HL-60 (cell line): Measurements from ENCODE around the gene IL1RAPL2.

Experiments
- GABPA ChIP-seq: IDR thresholded peaks from 2 replicates; pipeline ENCODE4 v1.6.1; 2012; ENCODE audit warnings: low read depth
- POLR2AphosphoS5 ChIP-seq: IDR thresholded peaks from 2 replicates; pipeline ENCODE4 v1.6.1; 2012; ENCODE audit warnings: low read depth
- SPI1 ChIP-seq: IDR thresholded peaks from 2 replicates; pipeline ENCODE4 v1.6.1; 2012; ENCODE audit warnings: low read depth, mild to moderate bottlenecking, borderline replicate concordance
- TF ChIP-seq, protein P1 (sequence below): IDR thresholded peaks from one replicate; pipeline ENCODE4 v1.5.1; 2011; ENCODE audit warnings: low read length, control low read depth, inconsistent platforms; ENCODE audit not compliant: insufficient read depth
- TF ChIP-seq, protein P2 (sequence below): IDR thresholded peaks from 2 replicates; pipeline ENCODE4 v1.6.1; 2012; ENCODE audit warnings: low read depth; ENCODE audit not compliant: insufficient replicate concordance

DNA sequence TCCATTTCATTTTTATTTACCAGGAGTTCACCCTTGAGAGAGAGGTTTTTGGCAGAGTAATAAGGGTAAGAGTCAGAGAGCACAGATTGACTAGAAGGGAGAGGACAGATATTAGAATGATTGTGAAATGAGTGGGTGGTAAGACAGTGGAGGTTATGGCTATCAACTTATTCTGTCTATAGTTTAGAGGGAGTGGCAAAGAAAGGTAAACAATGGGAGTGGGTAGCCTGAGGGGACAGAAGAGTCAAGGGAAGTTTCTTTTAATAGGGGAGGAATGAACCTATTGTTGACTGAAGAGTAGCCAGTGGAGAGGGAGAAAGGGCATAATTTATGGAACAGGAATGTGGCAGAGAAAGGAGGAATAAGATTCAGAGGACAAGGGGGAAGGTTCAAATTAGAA, 1069.8 kb downstream of the IL1RAPL2 start:
- TF ChIP-seq POLR2AphosphoS5 (no peak), GABPA (no peak), SPI1 (no peak)
- TF ChIP-seq, protein P1, sequence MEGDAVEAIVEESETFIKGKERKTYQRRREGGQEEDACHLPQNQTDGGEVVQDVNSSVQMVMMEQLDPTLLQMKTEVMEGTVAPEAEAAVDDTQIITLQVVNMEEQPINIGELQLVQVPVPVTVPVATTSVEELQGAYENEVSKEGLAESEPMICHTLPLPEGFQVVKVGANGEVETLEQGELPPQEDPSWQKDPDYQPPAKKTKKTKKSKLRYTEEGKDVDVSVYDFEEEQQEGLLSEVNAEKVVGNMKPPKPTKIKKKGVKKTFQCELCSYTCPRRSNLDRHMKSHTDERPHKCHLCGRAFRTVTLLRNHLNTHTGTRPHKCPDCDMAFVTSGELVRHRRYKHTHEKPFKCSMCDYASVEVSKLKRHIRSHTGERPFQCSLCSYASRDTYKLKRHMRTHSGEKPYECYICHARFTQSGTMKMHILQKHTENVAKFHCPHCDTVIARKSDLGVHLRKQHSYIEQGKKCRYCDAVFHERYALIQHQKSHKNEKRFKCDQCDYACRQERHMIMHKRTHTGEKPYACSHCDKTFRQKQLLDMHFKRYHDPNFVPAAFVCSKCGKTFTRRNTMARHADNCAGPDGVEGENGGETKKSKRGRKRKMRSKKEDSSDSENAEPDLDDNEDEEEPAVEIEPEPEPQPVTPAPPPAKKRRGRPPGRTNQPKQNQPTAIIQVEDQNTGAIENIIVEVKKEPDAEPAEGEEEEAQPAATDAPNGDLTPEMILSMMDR: no peak
- TF ChIP-seq, protein P2, sequence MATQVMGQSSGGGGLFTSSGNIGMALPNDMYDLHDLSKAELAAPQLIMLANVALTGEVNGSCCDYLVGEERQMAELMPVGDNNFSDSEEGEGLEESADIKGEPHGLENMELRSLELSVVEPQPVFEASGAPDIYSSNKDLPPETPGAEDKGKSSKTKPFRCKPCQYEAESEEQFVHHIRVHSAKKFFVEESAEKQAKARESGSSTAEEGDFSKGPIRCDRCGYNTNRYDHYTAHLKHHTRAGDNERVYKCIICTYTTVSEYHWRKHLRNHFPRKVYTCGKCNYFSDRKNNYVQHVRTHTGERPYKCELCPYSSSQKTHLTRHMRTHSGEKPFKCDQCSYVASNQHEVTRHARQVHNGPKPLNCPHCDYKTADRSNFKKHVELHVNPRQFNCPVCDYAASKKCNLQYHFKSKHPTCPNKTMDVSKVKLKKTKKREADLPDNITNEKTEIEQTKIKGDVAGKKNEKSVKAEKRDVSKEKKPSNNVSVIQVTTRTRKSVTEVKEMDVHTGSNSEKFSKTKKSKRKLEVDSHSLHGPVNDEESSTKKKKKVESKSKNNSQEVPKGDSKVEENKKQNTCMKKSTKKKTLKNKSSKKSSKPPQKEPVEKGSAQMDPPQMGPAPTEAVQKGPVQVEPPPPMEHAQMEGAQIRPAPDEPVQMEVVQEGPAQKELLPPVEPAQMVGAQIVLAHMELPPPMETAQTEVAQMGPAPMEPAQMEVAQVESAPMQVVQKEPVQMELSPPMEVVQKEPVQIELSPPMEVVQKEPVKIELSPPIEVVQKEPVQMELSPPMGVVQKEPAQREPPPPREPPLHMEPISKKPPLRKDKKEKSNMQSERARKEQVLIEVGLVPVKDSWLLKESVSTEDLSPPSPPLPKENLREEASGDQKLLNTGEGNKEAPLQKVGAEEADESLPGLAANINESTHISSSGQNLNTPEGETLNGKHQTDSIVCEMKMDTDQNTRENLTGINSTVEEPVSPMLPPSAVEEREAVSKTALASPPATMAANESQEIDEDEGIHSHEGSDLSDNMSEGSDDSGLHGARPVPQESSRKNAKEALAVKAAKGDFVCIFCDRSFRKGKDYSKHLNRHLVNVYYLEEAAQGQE: no peak
